Spleen (tissue), 7 donors: ENCODE data around the gene SLCO4A1.

Source experiments
- CTCF ChIP-seq, 11 experiments: fragments of 200-600 bp in 7 of 11; fragments of 450-650 bp in 4 of 11; sonication (generic) in 4 of 11; IDR thresholded peaks in 8 of 11; conservative IDR thresholded peaks in 3 of 11; 1 replicate in 7 of 11; 2 replicates in 4 of 11; pipeline versions ENCODE4 v1.4.0 to v1.8.0; 2016 to 2021; ENCODE audit warnings: antibody characterized with exemption in 11 of 11, inconsistent platforms in 4 of 11, mild to moderate bottlenecking in 1 of 11
- POLR2A ChIP-seq, 3 donors: fragments of 450-650 bp; IDR thresholded peaks; one replicate each; pipeline ENCODE4 v1.5.1; 2017; ENCODE audit warnings: antibody characterized with exemption in 3 of 3, mild to moderate bottlenecking in 1 of 3
- POLR2AphosphoS5 ChIP-seq, 3 donors: sonication (generic); formaldehyde crosslinking; IDR thresholded peaks; one replicate each; pipeline ENCODE4 v1.5.1; 2017; ENCODE audit warnings: antibody characterized with exemption in 3 of 3
- donor health status: DM: no; HTN: no; CAD: no; lungs with moderate emphysema.
- donor health status: DM: no; HTN: no; CAD: no.
- donor health status: DM: no; HTN: no; CAD: no.

- TF ChIP-seq CTCF (IDR thresholded peaks at IDR 0.05 in 8 of 11, conservative IDR thresholded peaks at IDR 0.05 in 3 of 11): no peak
- no peak for TF ChIP-seq POLR2A (IDR thresholded peaks at IDR 0.05)
- no peak for TF ChIP-seq POLR2AphosphoS5 (IDR thresholded peaks at IDR 0.05)
Observed at GRCh38 chr20:62595069-62595468, 47.2 kb upstream of the SLCO4A1 start.
